Activated T-cell treated with anti-CD3 and anti-CD28 coated beads, Interleukin-2, amount 50 U/mL, for 4 hours (primary cell): Measurements from ENCODE around the gene ARHGEF16. TPM values are rescaled to one million over a fixed set of nuclear protein-coding genes. Genes with fewer than 3 reads are reported as not detected.

Experiments used
- ATAC-seq, 2 donors: fragments of 200-7000 bp; cut with Tn5 transposase; one replicate each; pipeline ENCODE4 v1.10.0; 2021
- DNase-seq: peaks from one replicate; pipeline ENCODE4 v3.0.0-alpha.2; 2020
- H3K27me3 Mint-ChIP-seq: one replicate; pipeline ENCODE4 v1.8.0; 2021; ENCODE audit warnings: low read depth, mixed read lengths
- H3K36me3 Mint-ChIP-seq: one replicate; pipeline ENCODE4 v1.8.0; 2022; ENCODE audit warnings: mixed read lengths; ENCODE audit not compliant: insufficient read depth
- H3K4me1 Mint-ChIP-seq: one replicate; pipeline ENCODE4 v1.8.0; 2021; ENCODE audit warnings: low read depth, mixed read lengths
- H3K4me3 Mint-ChIP-seq: one replicate; pipeline ENCODE4 v1.8.0; 2021; ENCODE audit warnings: mild to moderate bottlenecking, moderate library complexity, mixed read lengths
- H3K9me3 Mint-ChIP-seq: one replicate; pipeline ENCODE4 v1.8.0; 2021; ENCODE audit warnings: mixed read lengths
- total RNA-seq, 3 donors: library from RNA; stranded (reverse); gene quantifications; one replicate each; pipeline ENCODE4 v1.2.1, GENCODE V29; 2021

The ARHGEF16 gene
- total RNA-seq, 3 donors from 2014 or later: 0.13 to 0.15 TPM; not detected in 1

DNA sequence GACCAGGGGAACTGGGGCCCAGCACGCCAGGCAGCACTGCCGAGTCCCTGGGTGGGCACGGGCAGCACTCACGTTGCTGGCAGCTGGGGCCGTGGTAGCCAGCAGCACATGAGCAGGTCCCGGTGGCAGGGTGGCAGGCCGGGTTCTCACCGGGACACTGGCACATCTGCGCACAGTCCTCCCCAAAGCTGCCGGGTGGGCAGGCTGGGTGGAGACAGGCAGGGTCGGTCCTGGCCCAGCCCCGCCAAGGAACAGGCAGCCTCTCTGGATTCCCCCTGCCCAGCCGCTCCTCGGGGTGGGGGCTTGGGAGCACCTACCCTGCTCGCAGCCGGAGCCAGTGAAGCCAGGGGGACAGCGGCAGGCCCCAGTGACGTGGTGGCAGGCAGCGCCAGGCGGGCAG is 42.5 kb downstream of the ARHGEF16 start:
- Mint-ChIP-seq H3K36me3 (no peaks in the 10 kb centered on the region), H3K4me3 (no peak overlapping the region), H3K27me3 (no peaks in the 10 kb centered on the region), H3K9me3 (no peaks in the 10 kb centered on the region), H3K4me1 (no peaks in the 10 kb centered on the region)
- ATAC-seq (no peak), DNase-seq (no peak)

DNA sequence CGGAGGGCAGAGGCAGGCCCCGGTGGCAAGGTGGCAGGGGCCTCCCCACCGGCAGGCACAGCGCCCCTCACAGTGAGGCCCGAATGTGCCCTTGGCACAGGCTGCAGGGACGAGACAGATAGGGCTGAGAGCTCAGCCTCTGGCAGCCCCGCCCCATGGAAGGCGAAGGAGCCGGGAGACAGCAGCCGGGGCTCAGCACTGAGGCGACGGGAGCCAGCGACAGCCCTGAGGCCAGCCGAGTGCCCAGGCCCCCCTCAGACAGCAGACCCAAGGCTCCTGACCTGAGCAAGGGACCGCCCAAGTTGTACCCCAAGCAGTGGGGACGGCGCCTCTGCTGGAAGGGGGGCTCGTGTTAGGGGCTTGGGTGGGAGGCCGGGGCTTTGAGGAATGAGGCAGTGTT is 43.1 kb downstream of the ARHGEF16 start:
- H3K4me1 Mint-ChIP-seq: no peaks in the 10 kb centered on the region
- no peaks in the 10 kb centered on the region for H3K9me3 Mint-ChIP-seq
- H3K36me3 Mint-ChIP-seq: no peaks in the 10 kb centered on the region
- ATAC-seq (no peak), DNase-seq (no peak)
- H3K27me3 Mint-ChIP-seq: no peaks in the 10 kb centered on the region
- H3K4me3 Mint-ChIP-seq: no peak overlapping the region

DNA sequence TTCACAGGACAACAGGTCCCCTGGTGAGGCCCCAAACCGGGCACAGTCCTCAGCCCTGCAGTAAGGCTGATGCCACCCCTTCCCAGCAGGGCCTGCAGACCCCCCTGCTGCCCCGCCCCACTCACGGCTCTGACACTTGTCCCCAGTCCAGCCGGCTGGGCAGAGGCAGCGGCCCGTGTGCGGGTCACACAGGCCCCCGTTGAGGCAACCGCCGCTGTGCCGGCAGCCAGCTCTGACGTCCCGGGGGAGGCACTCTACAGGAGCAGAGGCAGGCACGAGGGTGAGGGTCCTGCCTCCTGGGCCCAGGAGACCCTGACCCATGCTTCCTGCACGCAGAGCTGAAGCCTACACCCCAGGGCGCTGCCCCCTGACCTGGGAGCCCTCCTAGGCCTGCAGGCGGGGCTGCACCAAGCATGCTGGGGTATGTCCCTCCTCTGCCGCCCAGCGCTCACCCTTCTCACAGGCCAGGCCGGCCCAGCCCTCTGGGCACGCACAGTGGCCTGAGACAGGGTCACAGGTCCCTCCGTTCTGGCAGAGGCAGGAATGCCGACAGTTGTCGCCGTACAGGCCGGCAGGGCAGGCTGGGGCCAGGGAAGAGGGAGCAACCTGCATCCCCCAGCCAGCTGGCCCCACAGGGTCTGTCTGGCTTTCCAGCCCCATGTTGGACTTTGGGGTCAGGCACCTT is 43.9 kb downstream of the ARHGEF16 start:
- H3K9me3 Mint-ChIP-seq: no peaks in the 10 kb centered on the region
- no peak for DNase-seq
- H3K4me3 Mint-ChIP-seq: no peak overlapping the region
- no peaks in the 10 kb centered on the region for H3K36me3 Mint-ChIP-seq
- H3K27me3 Mint-ChIP-seq: no peaks in the 10 kb centered on the region
- no peak for ATAC-seq
- H3K4me1 Mint-ChIP-seq: no peaks in the 10 kb centered on the region

DNA sequence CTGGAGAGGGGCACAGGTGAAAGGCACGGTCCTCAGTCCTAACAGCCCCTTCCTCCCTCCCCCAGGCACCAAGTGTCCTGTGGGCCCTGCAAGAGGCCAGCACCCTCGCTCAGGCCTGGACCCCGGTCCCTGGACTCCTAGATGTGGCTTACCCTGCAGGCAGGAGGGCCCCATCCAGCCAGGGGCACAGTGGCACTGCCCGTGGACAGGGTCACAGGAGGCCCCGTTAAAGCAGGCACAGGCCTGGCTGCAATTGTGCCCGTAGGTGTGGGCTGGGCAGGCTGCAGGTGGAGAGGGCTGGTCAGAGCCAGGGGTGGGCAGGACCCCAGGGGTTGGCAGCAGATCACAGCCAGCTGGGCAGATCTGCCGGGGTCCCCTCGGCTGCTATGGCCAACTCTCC is 44.5 kb downstream of the ARHGEF16 start:
- no peaks in the 10 kb centered on the region for H3K27me3 Mint-ChIP-seq
- no peak overlapping the region for H3K4me3 Mint-ChIP-seq
- H3K36me3 Mint-ChIP-seq: no peaks in the 10 kb centered on the region
- DNase-seq: no peak
- no peaks in the 10 kb centered on the region for H3K9me3 Mint-ChIP-seq
- ATAC-seq: no peak
- no peaks in the 10 kb centered on the region for H3K4me1 Mint-ChIP-seq

DNA sequence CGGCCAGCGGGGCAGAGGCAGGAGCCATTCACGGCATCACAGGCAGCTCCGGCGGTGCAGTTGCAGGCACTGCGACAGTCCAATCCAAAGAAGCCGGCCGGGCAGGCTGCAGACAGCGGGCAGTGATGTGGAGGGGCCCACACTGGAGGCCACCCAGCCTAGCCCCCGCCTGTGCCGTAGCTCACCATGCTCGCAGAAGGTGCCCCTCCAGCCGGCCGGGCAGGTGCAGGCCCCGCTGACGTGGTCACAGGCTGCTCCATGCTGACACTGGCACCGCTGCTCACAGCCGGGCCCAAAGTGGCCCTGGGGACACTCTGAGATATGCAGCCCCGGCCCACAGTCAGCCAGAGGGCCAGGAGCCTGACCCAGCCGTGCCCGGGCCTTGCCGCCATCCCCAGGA is 45.1 kb downstream of the ARHGEF16 start:
- Mint-ChIP-seq H3K36me3 (no peaks in the 10 kb centered on the region), H3K4me3 (no peak overlapping the region), H3K4me1 (no peaks in the 10 kb centered on the region), H3K27me3 (no peaks in the 10 kb centered on the region), H3K9me3 (no peaks in the 10 kb centered on the region)
- DNase-seq: no peak
- no peak for ATAC-seq

DNA sequence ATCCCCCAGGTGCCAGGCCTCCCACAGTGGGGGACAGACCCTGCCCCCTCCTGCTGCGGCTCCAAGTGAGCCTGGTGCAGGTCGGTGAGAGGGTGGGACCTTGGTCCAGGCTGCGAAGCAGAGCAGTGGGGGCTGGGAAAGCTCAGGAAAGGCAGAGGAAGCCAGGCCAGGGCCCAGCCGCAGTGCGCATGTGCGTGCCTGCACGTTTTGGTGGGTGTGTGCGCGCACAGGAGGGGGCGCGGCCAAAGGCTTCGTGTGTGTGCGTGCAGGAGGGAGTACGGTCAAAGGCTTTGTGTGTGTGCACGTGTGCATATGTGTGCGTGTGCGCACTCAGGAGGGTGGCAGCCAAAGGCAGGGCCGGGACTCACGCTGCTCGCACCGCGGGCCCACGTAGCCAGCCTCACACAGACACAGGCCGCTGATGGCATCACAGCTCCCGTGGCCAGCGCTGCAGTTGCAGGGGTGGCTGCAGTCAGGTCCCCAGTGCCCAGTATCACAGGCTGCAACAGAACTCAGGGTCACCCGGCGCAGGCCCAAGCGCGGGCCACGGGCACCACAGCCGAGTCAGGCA is 45.9 kb downstream of the ARHGEF16 start:
- no peak overlapping the region for H3K4me3 Mint-ChIP-seq
- ATAC-seq (no peak), DNase-seq (no peak)
- no peaks in the 10 kb centered on the region for H3K36me3 Mint-ChIP-seq
- H3K9me3 Mint-ChIP-seq: no peaks in the 10 kb centered on the region
- H3K4me1 Mint-ChIP-seq: no peaks in the 10 kb centered on the region
- no peaks in the 10 kb centered on the region for H3K27me3 Mint-ChIP-seq

DNA sequence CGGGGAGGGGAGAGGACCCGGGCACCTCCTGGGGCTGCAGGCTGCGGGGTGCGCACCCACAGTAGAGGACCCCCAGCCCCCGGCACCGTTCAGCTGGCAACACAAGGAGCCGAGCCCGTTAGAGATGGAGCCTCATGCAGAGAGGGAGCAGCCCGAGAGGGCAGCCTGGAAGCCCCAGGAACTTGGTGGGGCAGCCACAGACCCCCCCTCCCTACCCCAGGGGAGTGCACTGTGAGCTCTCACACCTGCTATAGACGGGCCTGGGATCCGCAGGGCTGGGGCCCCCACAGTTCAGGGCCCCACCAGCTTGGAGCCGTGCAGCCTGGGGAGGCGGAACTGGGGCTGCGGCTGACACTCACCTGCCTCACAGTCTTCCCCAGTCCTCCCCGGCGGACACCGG is 47.0 kb downstream of the ARHGEF16 start:
- Mint-ChIP-seq H3K4me1 (no peaks in the 10 kb centered on the region), H3K27me3 (no peaks in the 10 kb centered on the region), H3K9me3 (no peaks in the 10 kb centered on the region), H3K4me3 (no peak overlapping the region), H3K36me3 (peaks cover under 1% of the 10 kb centered on the region)
- DNase-seq (no peak), ATAC-seq (no peak)

DNA sequence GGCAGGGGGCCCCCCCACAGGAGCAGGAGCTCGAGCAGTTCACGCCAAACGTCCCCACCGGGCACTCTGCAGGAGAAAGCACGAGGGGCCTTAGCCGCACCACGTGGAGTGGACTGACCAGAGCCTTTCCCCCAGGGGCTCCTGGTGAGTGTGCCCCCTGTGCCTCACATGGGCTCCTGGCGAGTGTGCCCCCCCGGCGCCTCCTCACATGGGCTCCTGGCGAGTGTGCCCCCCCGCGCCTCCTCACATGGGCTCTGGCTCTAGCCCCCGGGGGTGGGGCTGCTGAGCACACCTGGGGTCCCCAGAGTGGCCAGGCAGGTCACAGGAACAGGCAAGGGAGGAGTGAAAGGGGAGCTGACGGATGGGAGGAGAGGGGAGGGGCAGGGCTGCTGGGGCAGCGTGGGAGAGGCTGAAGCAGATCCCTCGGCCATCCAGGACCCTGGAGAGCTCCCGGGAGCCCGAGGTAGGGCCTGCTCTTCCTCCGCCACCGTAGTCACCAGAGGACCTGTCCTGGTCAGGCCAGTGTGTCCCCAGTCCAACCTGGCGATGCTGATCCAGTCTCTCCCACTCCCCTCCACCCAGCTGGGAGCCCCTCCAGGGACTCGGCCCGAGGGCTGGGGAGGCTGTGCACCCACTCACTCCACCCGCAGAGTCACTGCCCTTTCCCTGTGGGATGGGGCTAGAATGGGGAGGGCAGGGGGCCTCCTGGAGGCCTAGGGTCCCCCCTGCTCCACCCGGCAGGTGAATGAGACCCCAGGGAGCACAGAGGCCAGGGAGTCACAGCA is 47.6 kb downstream of the ARHGEF16 start:
- H3K4me3 Mint-ChIP-seq: no peak overlapping the region
- no peaks in the 10 kb centered on the region for H3K27me3 Mint-ChIP-seq
- no peaks in the 10 kb centered on the region for H3K4me1 Mint-ChIP-seq
- DNase-seq: no peak
- peak in 1 of 2 donors; percentile 43 for ATAC-seq
- H3K36me3 Mint-ChIP-seq: peaks cover 2% of the 10 kb centered on the region
- no peaks in the 10 kb centered on the region for H3K9me3 Mint-ChIP-seq

DNA sequence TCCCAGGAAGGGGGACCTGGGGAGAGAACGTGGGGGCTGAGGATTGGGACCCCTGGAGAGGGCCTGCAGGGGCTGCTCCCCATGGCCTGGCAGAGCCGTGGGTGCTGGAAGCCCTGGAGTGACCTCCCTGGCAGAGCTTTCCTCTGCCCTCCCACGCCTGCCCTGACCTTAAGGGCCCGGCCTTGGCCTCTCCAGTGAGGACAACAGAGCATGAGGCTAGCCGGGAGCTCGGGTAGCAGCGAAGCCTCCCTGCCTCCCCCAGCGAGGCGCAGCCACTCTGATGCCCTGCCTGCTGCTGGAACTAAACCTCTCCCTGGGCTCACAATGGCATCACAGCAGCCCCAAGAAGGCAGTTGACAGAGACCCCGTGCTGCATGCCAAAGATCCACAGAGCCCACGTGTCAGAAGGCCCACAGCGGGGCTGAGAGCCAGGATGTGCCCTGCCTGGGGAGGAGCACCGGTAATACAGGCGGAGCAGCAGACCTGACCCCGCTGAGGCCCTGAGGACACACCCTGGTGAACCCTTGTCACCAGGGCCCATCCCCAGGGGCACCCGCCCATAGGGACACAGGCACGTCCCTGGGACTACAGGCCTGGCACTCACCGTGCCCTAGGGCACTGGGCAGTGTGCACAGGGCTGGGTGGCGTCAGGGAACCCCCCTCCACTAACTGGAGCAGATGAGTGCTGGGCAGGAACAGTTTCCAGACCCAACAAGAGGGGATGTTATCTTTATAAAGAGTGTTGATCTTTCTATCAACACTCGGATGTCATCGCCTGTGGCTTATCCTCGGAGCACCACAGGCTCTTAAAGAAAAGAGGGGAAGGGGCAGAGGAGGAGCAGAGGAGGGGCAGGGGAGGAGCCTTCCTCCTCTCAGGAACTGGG is 48.4 kb downstream of the ARHGEF16 start:
- peaks cover 3% of the 10 kb centered on the region for H3K36me3 Mint-ChIP-seq
- no peaks in the 10 kb centered on the region for H3K9me3 Mint-ChIP-seq
- no peaks in the 10 kb centered on the region for H3K4me1 Mint-ChIP-seq
- DNase-seq (no peak), ATAC-seq (no peak)
- H3K27me3 Mint-ChIP-seq: no peaks in the 10 kb centered on the region
- H3K4me3 Mint-ChIP-seq: no peak overlapping the region

DNA sequence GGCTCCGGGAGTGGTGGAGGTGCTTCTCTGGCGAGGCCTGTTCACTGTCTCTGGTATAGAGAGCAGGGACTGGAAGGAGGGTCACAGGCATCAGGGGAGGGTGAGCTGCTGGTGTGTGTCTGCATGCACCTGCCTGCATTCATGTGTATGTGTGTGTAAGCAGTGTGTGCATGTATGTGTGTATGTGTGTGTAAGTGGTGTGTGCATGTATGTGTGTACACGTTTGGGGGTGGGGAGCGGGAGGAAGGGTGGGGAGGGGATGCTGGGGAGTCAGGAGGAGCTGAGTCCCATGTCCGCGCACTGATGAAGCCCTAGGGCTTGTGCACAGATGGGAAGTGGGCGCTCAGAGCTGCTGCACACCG is 49.0 kb downstream of the ARHGEF16 start:
- ATAC-seq: no peak
- Mint-ChIP-seq H3K4me1 (no peaks in the 10 kb centered on the region), H3K27me3 (no peaks in the 10 kb centered on the region), H3K36me3 (peaks cover 6% of the 10 kb centered on the region), H3K9me3 (no peaks in the 10 kb centered on the region), H3K4me3 (no peak overlapping the region)
- DNase-seq: no peak

DNA sequence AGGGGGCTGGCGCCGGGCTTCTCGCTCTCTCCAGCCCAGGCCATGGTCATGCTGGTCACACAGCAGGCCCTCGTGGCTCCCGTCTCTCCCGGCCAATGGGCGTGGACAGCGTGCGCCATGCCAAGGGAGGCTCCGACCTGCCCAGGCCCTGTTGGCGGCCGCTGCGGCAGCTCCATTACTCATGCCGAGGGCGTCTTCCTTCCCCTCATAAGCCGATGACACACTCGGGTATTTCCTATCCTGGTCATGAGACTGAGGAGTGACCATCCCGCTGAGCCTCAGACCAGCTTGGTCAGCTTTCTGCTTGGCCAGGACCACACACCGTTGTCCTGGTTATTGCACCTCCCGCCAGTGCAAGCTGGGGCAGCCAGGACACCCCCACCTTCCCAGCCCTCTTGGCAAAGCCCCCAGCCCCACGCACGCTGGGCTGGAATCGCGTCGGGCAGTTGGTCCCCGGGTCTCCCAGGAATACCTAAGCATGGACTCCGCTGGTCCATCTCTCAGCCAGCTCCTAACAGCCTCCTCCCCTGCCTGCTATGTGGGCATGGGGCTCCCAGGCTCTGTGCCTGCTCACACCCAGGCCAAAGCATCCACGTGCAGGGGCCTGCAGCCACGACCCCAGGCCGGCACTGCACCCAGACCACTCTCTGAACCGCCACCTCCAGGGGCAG is 49.8 kb downstream of the ARHGEF16 start:
- no peaks in the 10 kb centered on the region for H3K9me3 Mint-ChIP-seq
- no peak overlapping the region for H3K4me3 Mint-ChIP-seq
- H3K27me3 Mint-ChIP-seq: no peaks in the 10 kb centered on the region
- ATAC-seq: no peak
- H3K4me1 Mint-ChIP-seq: no peaks in the 10 kb centered on the region
- DNase-seq: no peak
- H3K36me3 Mint-ChIP-seq: peaks cover 6% of the 10 kb centered on the region

DNA sequence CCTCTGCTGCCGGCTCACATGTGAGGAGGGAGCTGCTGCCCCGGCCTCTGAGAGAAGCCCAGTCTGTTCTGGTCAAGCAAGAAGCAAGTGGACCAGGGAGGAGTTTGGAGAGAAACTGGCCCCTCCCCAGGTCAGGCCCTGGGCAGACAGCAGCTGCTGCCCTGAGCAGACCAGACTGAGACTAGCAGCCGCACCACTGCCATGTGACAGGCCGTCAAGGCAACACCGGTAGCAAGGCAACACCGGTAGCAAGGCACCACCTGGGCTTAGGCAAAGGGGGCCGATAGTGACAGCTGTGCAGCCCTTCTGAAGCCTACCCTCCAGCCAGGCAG is 50.3 kb downstream of the ARHGEF16 start:
- Mint-ChIP-seq H3K4me1 (no peaks in the 10 kb centered on the region), H3K27me3 (no peaks in the 10 kb centered on the region), H3K9me3 (no peaks in the 10 kb centered on the region), H3K4me3 (no peak overlapping the region), H3K36me3 (peaks cover 6% of the 10 kb centered on the region)
- DNase-seq (no peak), ATAC-seq (no peak)

DNA sequence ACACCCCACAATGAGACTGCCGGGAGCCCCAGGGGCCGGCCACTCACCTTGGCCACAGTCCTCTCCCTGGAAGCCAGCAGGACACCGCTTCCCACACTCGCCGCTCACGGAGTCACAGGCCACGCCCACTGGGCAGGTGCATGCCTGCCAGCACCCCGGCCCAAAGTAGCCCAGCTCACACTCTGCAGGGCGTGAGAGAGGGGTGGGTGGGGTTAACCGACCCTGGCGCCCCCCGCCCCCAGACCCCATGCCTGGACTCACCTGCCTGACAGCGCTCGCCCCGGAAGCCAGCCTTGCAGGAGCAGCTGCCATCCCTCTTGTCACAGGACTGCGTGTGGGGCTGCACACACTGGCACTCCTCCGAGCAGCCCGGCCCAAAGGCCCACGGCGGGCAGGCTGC is 50.7 kb downstream of the ARHGEF16 start:
- Mint-ChIP-seq H3K27me3 (no peaks in the 10 kb centered on the region), H3K4me3 (no peak overlapping the region), H3K36me3 (peaks cover 6% of the 10 kb centered on the region), H3K9me3 (no peaks in the 10 kb centered on the region), H3K4me1 (no peaks in the 10 kb centered on the region)
- no peak for DNase-seq
- no peak for ATAC-seq

DNA sequence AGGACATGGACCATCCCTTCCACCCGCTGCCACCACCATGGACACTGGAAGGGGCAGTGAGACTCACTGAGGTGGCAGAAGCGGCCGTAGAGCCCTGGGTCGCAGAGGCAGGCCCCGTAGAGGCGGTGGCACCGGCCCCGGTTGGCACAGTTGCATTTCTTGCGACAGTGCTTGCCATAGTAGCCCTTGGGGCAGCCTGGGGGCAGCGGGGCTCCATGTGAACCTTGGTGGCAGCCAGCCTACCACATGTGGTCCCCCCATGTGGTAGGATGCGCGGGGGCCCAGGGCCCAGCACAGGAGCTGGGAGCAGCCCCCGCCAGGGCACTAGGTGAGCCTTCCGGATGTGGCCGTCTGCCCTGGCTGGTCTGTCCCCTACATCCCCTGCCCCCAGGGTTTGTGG is 51.6 kb downstream of the ARHGEF16 start:
- Mint-ChIP-seq H3K4me3 (no peak overlapping the region), H3K9me3 (no peaks in the 10 kb centered on the region), H3K27me3 (no peaks in the 10 kb centered on the region), H3K4me1 (no peaks in the 10 kb centered on the region), H3K36me3 (peaks cover 6% of the 10 kb centered on the region)
- ATAC-seq: no peak
- DNase-seq: no peak
